C4-2B (cell line): ENCODE results near the gene DNM3.

Experiments
- H3K27ac ChIP-seq: fragments of 450-650 bp; 2 replicates; pipeline ENCODE4 v1.5.1; 2017
- CTCF ChIP-seq: fragments of 450-650 bp; conservative IDR thresholded peaks from 2 replicates; pipeline ENCODE4 v1.5.1; 2017; ENCODE audit warnings: mild to moderate bottlenecking
- ZFX ChIP-seq: fragments of 450-650 bp; IDR thresholded peaks from 2 replicates; pipeline ENCODE4 v1.6.1; 2017

Gene DNM3

GRCh38 chr1:172221436-172221835 is 380.1 kb downstream of the DNM3 start:
- no peak overlapping the region for H3K27ac ChIP-seq
- no peak for TF ChIP-seq CTCF
- no peak for TF ChIP-seq ZFX

DNA sequence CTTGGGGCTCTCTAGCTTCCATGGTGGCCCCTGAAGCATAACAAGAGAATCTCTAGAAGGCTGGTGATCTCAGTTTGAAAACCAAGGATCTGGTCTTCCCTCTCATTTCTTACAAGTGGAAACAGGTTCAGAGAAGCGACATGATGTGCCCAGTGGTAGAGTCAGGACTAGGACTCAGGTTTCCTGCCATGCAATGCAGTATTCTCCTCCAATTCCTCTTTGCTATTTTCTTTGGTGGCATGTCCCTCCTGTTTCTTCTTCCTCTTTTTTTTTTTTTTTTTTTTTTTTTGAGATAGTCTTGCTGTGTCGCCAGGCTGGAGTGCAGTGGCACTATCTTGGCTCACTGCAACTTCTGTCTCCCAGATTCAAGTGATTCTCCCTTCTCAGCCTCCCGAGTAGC is 383.6 kb downstream of the DNM3 start:
- H3K27ac ChIP-seq = no peak overlapping the region
- TF ChIP-seq ZFX = no peak
- TF ChIP-seq CTCF = no peak

DNA sequence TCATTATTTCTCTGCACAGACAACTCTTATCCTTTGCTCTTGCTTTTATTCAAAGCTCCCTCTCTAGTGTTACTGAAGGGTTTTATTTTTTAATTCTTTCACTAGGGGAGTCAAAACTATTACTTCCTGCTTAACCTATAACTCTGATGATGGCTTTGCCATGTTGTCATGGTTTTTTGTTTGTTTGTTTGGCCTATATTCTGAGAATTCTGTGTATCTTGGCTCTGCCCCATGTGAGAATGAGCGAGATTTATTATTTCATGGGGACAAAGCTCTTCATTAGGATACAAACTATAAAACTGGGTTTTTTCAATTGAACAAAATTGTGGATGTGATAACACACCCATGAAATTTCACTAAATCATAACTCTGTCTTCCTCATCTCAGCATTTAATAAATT is 388.6 kb downstream of the DNM3 start:
- no peak overlapping the region for H3K27ac ChIP-seq
- TF ChIP-seq ZFX (no peak), CTCF (no peak)

DNA sequence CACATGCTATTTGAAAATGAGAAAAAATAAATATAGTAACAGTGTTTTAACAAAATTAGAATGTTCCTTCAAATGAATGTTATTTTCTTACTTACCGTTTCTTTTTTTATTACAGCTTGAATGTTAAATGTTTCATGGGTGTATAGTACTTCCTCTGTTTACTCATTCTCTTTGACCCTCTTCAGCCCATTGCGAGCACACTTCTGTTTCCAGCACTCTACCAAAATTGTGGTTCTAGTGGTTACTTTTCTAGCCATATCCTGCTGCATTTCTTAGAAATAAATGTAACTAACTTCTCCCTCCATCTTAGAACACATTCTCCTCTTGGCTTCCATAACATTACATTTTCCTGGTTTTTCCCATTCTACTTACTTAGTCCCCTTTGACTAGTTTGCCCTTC is 389.2 kb downstream of the DNM3 start:
- H3K27ac ChIP-seq = no peak overlapping the region
- TF ChIP-seq ZFX (no peak), CTCF (no peak)

DNA sequence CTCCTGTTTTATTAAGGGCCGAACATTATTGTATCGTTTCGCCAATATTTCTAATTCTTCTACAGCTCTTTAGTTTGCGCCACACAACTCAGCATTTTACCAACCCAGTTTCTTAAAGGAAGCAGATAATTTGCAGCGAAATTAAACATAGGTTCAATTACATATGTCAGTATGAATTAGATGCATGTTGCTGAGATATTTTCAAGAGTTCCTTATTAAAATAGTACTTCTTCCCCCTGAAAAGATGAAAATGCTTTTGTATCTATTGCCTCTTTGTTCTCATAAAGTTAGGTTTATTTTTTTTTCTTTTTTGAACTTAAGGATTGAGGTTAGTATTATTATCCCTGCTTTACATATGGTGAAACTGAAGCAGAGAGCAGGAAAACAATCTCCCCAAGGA is 395.7 kb downstream of the DNM3 start:
- no peak overlapping the region for H3K27ac ChIP-seq
- TF ChIP-seq CTCF (no peak), ZFX (no peak)

DNA sequence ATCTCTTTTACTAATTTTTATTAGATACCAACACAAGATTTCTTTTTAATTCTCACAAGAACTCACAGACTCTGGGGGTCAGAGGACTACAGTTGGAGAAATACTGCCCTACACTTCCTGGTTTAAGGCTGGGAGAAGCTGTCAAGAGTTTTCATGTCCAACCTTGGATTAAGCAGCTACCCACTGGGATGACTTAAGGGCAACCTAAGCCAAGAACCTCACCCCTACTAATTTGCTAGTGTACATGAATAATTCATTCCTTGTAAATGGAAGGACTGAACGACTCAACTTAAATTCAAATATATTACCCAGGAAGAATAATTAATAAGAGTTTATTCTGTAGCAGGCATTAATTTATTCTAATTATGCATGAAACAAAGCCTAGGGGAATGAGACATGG is 396.9 kb downstream of the DNM3 start:
- TF ChIP-seq CTCF (no peak), ZFX (no peak)
- no peak overlapping the region for H3K27ac ChIP-seq

DNA sequence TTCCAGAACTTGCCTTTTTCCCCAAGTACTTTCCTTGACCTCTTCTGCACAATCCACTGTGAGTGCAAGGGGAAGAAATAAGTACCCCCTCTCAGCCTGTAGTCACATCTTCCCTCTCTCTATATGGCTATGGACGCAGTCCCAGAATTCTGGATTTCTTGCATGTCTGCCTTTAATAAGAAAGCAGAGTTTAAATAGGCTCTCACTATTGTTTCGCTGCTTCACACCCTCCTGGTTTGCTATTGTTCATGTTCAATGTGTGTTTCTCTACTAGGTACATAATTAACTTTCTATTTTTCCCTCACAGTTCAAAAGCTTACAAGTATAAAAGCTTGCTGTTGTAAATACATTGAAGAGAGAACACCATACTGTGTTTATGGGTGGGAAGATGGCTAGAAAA is 397.7 kb downstream of the DNM3 start:
- H3K27ac ChIP-seq = no peak overlapping the region
- no peak for TF ChIP-seq ZFX
- no peak for TF ChIP-seq CTCF
